ENCODE measurements around the gene HAGHL.
A peak's percentile ranks its signal among the peaks of the same experiment; 100 is the strongest.

Gene HAGHL

GRCh38 chr16:683396-684070, 43.4 kb upstream of the HAGHL start:
- Histone ChIP-seq H3K27me3 (ENCODE audit: insufficient read depth, low read depth, severe bottlenecking) (no peaks in the 10 kb centered on the region), H3K9me3 (ENCODE audit: severe bottlenecking) (no peaks in the 10 kb centered on the region), H3K27ac (peak overlapping the region; percentile 88), H3K4me3 (ENCODE audit: low read depth, low read length) (peak overlapping the region; percentile 61), H3K36me3 (peaks cover 61% of the 10 kb centered on the region)
- no peak for DNase-seq
- TF ChIP-seq, protein P1, sequence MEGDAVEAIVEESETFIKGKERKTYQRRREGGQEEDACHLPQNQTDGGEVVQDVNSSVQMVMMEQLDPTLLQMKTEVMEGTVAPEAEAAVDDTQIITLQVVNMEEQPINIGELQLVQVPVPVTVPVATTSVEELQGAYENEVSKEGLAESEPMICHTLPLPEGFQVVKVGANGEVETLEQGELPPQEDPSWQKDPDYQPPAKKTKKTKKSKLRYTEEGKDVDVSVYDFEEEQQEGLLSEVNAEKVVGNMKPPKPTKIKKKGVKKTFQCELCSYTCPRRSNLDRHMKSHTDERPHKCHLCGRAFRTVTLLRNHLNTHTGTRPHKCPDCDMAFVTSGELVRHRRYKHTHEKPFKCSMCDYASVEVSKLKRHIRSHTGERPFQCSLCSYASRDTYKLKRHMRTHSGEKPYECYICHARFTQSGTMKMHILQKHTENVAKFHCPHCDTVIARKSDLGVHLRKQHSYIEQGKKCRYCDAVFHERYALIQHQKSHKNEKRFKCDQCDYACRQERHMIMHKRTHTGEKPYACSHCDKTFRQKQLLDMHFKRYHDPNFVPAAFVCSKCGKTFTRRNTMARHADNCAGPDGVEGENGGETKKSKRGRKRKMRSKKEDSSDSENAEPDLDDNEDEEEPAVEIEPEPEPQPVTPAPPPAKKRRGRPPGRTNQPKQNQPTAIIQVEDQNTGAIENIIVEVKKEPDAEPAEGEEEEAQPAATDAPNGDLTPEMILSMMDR (IDR thresholded peaks at IDR 0.05; ENCODE audit: low read depth, low read length): no peak

DNA sequence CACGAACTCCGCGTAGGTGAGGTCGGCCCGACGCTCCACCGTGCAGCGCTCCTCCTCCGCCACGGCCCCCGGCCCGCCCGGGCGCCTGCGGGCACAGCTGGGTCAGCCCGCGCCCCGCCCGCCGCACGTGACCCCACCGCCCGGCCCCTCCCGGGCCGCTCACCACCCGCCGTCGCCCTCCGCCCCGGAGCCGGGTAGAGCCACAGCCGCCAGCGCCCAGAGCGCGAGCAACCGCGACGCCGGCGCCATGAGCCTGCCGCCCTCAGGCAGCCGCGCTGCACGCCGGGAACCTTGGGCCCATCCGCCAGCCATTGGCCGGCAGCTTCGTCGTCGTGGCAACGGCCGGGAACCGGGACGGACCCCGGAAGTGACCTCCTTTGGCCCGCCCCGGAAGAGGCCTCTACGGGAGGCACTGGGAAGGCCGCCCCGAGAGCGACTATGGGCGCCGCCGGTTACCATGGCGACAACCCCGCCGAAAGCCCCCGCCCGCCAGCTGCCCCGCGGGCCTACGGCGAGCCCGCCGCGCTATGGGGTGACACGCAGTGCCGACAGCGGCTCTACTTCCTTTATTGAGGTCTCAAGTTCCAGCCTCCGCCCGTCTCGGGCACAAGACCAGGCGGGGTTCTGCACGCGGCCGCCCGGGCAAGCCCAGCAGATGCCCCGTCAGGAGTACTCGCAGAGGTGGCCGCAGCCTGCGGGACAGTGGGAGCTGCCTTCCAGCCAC, 42.7 kb upstream of the HAGHL start, which contains the start of gene JMJD8:
Gene JMJD8 (minus strand): TSS at position 264 of the 724 bp plus-strand sequence. CDS start 15 bp downstream, at position 249.
- peak within 1 kb of the TSS; percentile 88 for H3K27ac ChIP-seq
- peak; percentile 97 for DNase-seq
- TF ChIP-seq, protein P1 (IDR thresholded peaks at IDR 0.05; ENCODE audit: low read depth, low read length): no peak

DNA sequence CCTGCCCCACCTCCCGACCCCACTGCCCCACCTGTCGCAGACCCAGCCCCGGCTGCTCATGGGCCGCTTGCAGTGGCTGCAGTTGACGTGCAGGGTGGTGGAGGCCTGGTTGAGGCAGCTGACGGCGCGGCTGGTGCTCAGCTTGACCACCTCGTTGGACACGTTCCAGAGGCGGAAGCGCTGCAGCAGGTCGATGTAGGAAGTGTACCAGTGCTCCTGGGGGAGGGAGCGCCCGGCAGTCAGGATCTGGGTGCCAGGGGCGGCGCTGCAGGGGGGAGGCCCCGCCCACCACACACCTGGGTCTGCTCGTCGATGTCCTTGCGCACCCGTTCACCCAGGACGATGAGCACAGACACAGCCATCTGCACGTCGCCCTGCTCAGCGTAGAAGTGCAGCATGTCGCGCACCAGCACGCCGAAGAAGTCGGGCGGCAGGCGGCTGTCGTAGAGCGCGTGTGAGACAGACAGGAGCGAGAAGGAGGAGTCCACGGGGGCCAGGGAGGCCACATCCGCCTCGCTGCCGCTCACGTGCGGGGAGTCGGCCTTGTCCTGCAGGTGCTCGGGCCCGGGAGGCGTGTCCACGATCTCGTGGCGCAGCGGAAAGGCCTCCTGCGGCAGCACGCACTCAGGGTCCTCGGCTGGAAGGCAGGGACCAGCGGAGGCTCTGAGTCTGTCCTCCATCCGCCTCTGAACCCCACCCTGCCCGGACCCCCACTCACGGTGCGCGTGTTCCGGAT, 41.8 kb upstream of the HAGHL start:
- H3K36me3 ChIP-seq: peaks cover 64% of the 10 kb centered on the region
- TF ChIP-seq, protein P1 (IDR thresholded peaks at IDR 0.05; ENCODE audit: low read depth, low read length): no peak
- H3K27ac ChIP-seq: peak overlapping the region; percentile 88
- no peaks in the 10 kb centered on the region for H3K9me3 ChIP-seq (ENCODE audit: severe bottlenecking)
- no peak for DNase-seq
- H3K4me3 ChIP-seq (ENCODE audit: low read depth, low read length): no peak overlapping the region
- no peaks in the 10 kb centered on the region for H3K27me3 ChIP-seq (ENCODE audit: insufficient read depth, low read depth, severe bottlenecking)

More for the DNA sequence above, 42.7 kb upstream of the HAGHL start, which contains the start of gene JMJD8:
- Histone ChIP-seq H3K9me3 (ENCODE audit: severe bottlenecking) (no peaks in the 10 kb centered on the region), H3K4me3 (ENCODE audit: low read depth, low read length) (peak within 1 kb of the TSS; percentile 61), H3K36me3 (peaks cover 64% of the 10 kb centered on the region), H3K27me3 (ENCODE audit: insufficient read depth, low read depth, severe bottlenecking) (no peaks in the 10 kb centered on the region)

GRCh38 chr16:685967-686366, 40.9 kb upstream of the HAGHL start:
- Histone ChIP-seq H3K9me3 (ENCODE audit: severe bottlenecking) (no peaks in the 10 kb centered on the region), H3K36me3 (peaks cover 64% of the 10 kb centered on the region), H3K27ac (no peak overlapping the region), H3K4me3 (ENCODE audit: low read depth, low read length) (no peak overlapping the region), H3K27me3 (ENCODE audit: insufficient read depth, low read depth, severe bottlenecking) (no peaks in the 10 kb centered on the region)
- TF ChIP-seq, protein P1 (IDR thresholded peaks at IDR 0.05; ENCODE audit: low read depth, low read length): peak; percentile 90
- DNase-seq: peak; percentile 75

- TF ChIP-seq, protein P1 (IDR thresholded peaks at IDR 0.05; ENCODE audit: low read depth, low read length): no peak
These were observed 40.2 kb upstream of the HAGHL start for GRCh38 chr16:686459-687260.

More at GRCh38 chr16:686459-687260, 40.2 kb upstream of the HAGHL start:
- H3K27me3 ChIP-seq (ENCODE audit: insufficient read depth, low read depth, severe bottlenecking): no peaks in the 10 kb centered on the region
- H3K27ac ChIP-seq: no peak overlapping the region
- peaks cover 57% of the 10 kb centered on the region for H3K36me3 ChIP-seq
- DNase-seq: no peak
- H3K9me3 ChIP-seq (ENCODE audit: severe bottlenecking): no peaks in the 10 kb centered on the region
- no peak overlapping the region for H3K4me3 ChIP-seq (ENCODE audit: low read depth, low read length)
